Common myeloid progenitor, CD34-positive (primary cell): ENCODE data around the gene MTERF4.

Experiments used
- CTCF ChIA-PET: fragments of 350-600 bp; sonication (Branson Sonifier 250); formaldehyde crosslinking; loops from one replicate; lab custom pipeline; 2021; ENCODE audit warnings: antibody characterized with exemption; lab: Charles Lee
- POLR2A ChIA-PET: fragments of 350-600 bp; sonication (Branson Sonifier 250); formaldehyde crosslinking; loops from one replicate; lab custom pipeline; 2021; ENCODE audit warnings: antibody characterized with exemption; lab: Charles Lee
- DNase-seq, 3 donors: peaks; one replicate each; pipeline versions ENCODE4 v3.0.0 to v3.0.0-alpha.2; 2013
- H3K27ac ChIP-seq, 2 experiments: 1 replicate in 1 of 2; 2 replicates in 1 of 2; pipeline ENCODE4 v1.7.0; 2013; ENCODE audit warnings: inconsistent platforms in 2 of 2, low read length in 2 of 2, mild to moderate bottlenecking in 2 of 2, low read depth in 1 of 2, moderate library complexity in 1 of 2; ENCODE audit not compliant: severe bottlenecking in 2 of 2, insufficient read depth in 1 of 2, poor library complexity in 1 of 2
- H3K27me3 ChIP-seq, 5 experiments: replicated peaks in 2 of 5; 1 replicate in 3 of 5; 2 replicates in 2 of 5; pipeline versions ENCODE4 v1.6.1 to v1.7.0; 2013; ENCODE audit warnings: low read length in 4 of 5, mild to moderate bottlenecking in 2 of 5, moderate library complexity in 2 of 5, inconsistent platforms in 1 of 5; ENCODE audit not compliant: insufficient read depth in 5 of 5, control insufficient read depth in 4 of 5
- H3K36me3 ChIP-seq, 4 experiments: 1 replicate in 2 of 4; 2 replicates in 2 of 4; pipeline versions ENCODE4 v1.6.1 to v1.7.0; 2013; ENCODE audit warnings: low read length in 3 of 4, control low read depth in 1 of 4, mild to moderate bottlenecking in 1 of 4; ENCODE audit not compliant: control insufficient read depth in 4 of 4, insufficient read depth in 4 of 4
- H3K4me1 ChIP-seq, 4 experiments: 1 replicate in 3 of 4; 2 replicates in 1 of 4; pipeline versions ENCODE4 v1.6.1 to v1.7.1; 2013; ENCODE audit warnings: low read length in 3 of 4, mild to moderate bottlenecking in 3 of 4, control low read depth in 1 of 4, inconsistent platforms in 1 of 4, moderate library complexity in 1 of 4; ENCODE audit not compliant: control insufficient read depth in 4 of 4, insufficient read depth in 4 of 4; ENCODE audit errors: control extremely low read depth in 1 of 4
- H3K4me3 ChIP-seq, 7 experiments: 1 replicate in 4 of 7; 2 replicates in 3 of 7; pipeline versions ENCODE4 v1.5.1 to v1.7.0; 2013; ENCODE audit warnings: mild to moderate bottlenecking in 7 of 7, low read length in 6 of 7, moderate library complexity in 6 of 7, inconsistent platforms in 2 of 7, low read depth in 2 of 7, control low read depth in 1 of 7; ENCODE audit not compliant: insufficient read depth in 4 of 7, control insufficient read depth in 1 of 7; ENCODE audit errors: extremely low read depth in 1 of 7
- H3K9me3 ChIP-seq, 5 experiments: 1 replicate in 4 of 5; 2 replicates in 1 of 5; pipeline versions ENCODE4 v1.6.1 to v1.7.1; 2013; ENCODE audit warnings: low read length in 4 of 5, mild to moderate bottlenecking in 2 of 5, inconsistent platforms in 1 of 5, low read depth in 1 of 5, moderate library complexity in 1 of 5; ENCODE audit not compliant: control insufficient read depth in 4 of 5, insufficient read depth in 2 of 5; ENCODE audit errors: control extremely low read depth in 1 of 5
- WGBS: methylation state at CpG from one replicate; pipeline ENCODE4 v1.1.5; 2013; ENCODE audit not compliant: insufficient coverage; 5-methylcytosine and 5-hydroxymethylcytosine counted together

MTERF4 gene

DNA sequence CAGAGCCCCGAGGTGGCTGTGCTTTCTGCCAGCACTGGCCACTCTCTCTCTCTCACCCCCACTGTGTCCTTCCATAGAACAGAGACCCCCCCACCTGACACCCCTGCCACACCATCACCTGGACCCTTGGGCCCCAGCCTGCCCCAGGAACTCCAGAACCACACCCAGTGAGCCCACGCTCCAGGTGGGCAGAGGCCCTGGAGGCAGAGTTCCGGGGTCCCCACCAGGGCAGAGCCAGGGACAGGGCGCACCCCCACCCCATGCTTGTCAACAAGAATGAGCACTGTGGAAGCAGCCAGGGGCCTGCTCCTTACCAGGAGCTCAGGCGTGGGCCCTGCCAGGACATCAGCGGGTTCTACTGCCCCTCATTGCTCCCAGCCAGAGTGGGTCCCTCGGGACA, 32.6 kb upstream of the MTERF4 start:
- Histone ChIP-seq H3K36me3 (peaks cover 6 to 76% (median 30%) of the 10 kb centered on the region in 4 experiments), H3K9me3 (no peaks in the 10 kb centered on the region), H3K27me3 (no peaks in the 10 kb centered on the region), H3K4me3 (no peak overlapping the region), H3K27ac (no peak overlapping the region), H3K4me1 (no peaks in the 10 kb centered on the region)
- ChIA-PET CTCF (no interaction called here), POLR2A (interaction anchor here (0.6 kb wide), 1 partner anchor 11 kb away, joined by 3 read pairs; no protein-coding TSS in a partner anchor)
- no peak for DNase-seq
- WGBS: 98% methylated on average over 6 of the region's 7 CpGs

DNA sequence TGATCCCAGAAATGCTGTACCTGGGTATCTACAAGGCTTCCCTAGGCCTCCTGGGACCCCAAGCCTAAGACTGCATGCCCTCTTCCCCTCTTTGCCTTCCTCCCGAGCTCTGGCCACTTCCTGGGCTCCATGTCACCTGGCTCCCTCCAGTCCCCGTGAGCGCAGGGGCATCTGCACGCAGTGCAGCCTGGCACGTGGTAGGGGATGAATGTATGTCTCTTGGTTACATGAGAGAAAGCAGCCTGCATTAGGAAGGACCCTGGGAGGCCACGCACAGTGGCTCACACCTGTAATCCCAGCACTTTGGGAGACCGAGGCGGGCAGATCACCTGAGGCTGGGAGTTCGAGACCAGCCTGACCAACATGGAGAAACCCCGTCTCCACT, 31.3 kb upstream of the MTERF4 start:
- CTCF ChIA-PET: no interaction called here
- no peak overlapping the region for H3K27ac ChIP-seq
- H3K36me3 ChIP-seq: peaks cover 6 to 70% (median 26%) of the 10 kb centered on the region in 4 experiments
- no peak for DNase-seq
- no peak overlapping the region for H3K4me3 ChIP-seq
- POLR2A ChIA-PET: interaction anchor here (1.2 kb wide), 1 partner anchor 10 kb away, joined by 3 read pairs; no protein-coding TSS in a partner anchor
- H3K27me3 ChIP-seq: no peaks in the 10 kb centered on the region
- no peaks in the 10 kb centered on the region for H3K4me1 ChIP-seq
- H3K9me3 ChIP-seq: no peaks in the 10 kb centered on the region
- 97% methylated on average over 5 of the region's 10 CpGs for WGBS

DNA sequence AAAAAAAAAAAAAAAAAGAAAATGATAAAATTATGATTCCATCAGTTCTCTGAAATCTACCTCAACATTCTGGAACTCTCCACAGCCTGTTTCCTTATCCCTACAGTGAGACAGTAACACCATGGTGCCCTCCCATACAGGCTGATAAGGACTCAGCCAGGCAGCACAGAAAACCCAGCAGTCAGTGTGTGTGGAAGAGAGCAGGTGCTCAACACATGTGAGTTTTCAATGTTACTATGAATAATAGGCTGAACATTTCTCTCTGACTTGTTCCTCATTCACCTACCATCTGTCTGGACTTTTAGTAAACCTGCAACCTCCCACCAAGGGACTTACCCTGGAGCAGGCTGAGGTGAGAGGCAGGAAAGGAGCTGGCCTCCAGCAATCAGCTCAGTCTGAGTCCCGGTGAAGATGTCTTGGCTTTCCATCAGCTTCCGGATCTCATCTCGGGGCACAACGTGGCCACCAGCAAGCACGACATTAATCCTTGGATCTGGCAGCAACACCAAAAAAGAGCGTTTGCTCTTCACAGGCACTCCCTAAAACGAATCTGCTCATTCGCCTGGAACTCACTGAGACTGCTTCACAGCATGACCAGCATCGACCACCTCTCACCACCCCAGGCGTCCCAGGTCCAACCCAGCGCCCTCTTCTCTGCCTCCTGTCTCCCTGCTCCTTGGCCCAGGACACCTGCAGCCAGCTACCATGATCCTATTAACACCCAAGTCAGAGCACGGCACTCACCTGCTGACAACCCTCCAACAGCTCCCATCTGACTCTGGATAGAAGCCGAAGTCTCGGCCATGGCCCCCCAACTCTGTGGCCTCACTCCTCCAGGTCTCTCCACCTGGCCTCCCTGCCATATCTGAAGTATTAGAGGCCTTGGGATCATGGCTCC, 30.7 kb upstream of the MTERF4 start:
- no peaks in the 10 kb centered on the region for H3K9me3 ChIP-seq
- no peak for DNase-seq
- no peak overlapping the region for H3K27ac ChIP-seq
- peaks cover 2 to 64% (median 25%) of the 10 kb centered on the region in 4 experiments for H3K36me3 ChIP-seq
- H3K27me3 ChIP-seq: no peaks in the 10 kb centered on the region
- 92% methylated on average over 12 of the region's 14 CpGs for WGBS
- no peak overlapping the region for H3K4me3 ChIP-seq
- ChIA-PET CTCF (no interaction called here), POLR2A (interaction anchor here (1.2 kb wide), 1 partner anchor 9 kb away, joined by 3 read pairs; no protein-coding TSS in a partner anchor)
- H3K4me1 ChIP-seq: no peaks in the 10 kb centered on the region

DNA sequence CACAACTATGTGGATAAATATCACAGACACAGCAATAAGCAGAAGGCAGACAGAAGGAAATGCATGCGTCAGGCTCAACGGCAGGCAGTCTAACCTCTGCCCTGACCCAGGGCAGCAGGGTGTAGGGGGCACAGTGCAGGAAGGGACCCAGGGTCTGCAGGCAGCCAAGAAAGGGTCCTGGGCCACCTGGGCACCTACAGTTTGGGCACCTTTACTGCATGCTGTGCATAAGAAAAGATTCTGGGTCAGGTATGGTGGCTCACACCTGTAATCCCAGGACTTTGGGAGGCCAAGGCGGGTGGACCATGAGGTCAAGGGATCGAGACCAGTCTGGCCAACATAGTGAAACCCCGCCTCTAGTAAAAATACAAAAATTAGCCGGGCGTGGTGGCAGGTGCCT, 29.4 kb upstream of the MTERF4 start:
- no peak for DNase-seq
- Histone ChIP-seq H3K4me1 (no peaks in the 10 kb centered on the region), H3K27me3 (no peaks in the 10 kb centered on the region), H3K27ac (no peak overlapping the region), H3K9me3 (no peaks in the 10 kb centered on the region), H3K36me3 (peaks cover 0 to 59% (median 23%) of the 10 kb centered on the region in 4 experiments), H3K4me3 (no peak overlapping the region)
- ChIA-PET POLR2A (no interaction called here), CTCF (no interaction called here)
- WGBS: 99% methylated on average over 7 of the region's 7 CpGs

DNA sequence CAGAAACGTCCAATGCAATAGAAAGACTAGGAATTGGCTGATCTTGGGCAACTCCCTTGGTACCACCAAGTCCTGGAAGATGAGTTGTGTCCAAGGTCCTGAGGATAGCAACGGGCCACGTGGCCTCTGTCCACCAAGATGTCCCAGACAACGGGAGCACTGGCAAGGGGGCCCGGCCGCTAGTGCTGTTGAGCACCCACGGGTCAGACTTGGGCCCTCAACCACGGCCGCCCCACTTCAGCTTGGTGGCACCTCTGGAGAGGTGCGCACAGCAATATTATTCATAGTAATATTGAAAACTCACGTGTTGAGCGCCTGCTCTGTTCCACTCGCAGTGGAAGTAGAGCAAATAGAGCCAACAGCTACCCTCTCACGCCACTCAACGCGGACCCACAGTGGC, 28.2 kb upstream of the MTERF4 start:
- CTCF ChIA-PET: interaction anchor here (0.9 kb wide), 1 partner anchor 216 kb away, joined by 3 read pairs; no protein-coding TSS in a partner anchor
- H3K4me1 ChIP-seq: no peaks in the 10 kb centered on the region
- H3K27me3 ChIP-seq: no peaks in the 10 kb centered on the region
- no peak overlapping the region for H3K4me3 ChIP-seq
- POLR2A ChIA-PET: no interaction called here
- DNase-seq: no peak
- WGBS: 93% methylated on average over 12 of the region's 16 CpGs
- H3K27ac ChIP-seq: no peak overlapping the region
- peaks cover 0 to 57% (median 24%) of the 10 kb centered on the region in 4 experiments for H3K36me3 ChIP-seq
- no peaks in the 10 kb centered on the region for H3K9me3 ChIP-seq

DNA sequence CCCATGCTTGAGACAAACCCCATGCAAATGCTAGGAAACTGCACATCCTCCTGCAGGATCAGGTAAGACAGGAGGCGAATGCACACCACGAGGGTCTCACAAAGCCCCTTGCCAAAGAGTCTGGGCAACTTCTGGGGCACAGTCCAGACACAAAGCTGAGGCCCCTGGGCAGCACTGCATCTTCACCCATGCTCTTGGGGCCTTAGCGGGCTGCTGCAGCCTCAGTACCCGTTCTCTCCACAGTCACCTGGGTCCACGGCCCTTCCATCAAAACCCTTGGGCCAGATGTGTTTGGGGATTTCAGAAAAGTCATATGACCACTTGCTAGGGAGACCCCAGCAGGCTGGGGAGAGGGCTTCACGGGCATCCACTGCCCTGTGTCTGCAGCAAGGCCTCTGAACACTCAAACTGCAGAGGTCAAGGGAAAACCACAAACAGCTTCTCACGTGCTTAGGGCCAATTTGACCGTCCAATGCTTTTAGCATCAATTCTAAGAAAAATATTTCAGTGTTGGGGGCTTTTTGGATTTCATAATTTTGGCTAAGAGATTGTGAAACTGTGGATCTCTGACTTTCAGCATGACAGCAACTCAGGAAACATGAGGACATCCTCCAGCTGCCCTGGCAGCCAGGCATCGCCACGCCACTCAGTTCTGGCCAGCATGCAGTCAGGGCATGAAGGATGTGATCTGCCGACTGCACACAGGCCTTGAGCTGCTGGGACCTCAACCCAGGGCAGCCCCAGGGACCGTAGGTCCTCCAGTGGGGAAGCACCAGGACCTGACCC, 27.2 kb upstream of the MTERF4 start:
- peaks cover 0 to 51% (median 22%) of the 10 kb centered on the region in 4 experiments for H3K36me3 ChIP-seq
- no peaks in the 10 kb centered on the region for H3K27me3 ChIP-seq
- POLR2A ChIA-PET: no interaction called here
- WGBS: 100% methylated on average over 7 of the region's 12 CpGs
- H3K9me3 ChIP-seq: no peaks in the 10 kb centered on the region
- CTCF ChIA-PET: interaction anchor here (0.9 kb wide), 1 partner anchor 215 kb away, joined by 3 read pairs; no protein-coding TSS in a partner anchor
- DNase-seq: no peak
- H3K4me1 ChIP-seq: no peaks in the 10 kb centered on the region
- H3K4me3 ChIP-seq: no peak overlapping the region
- H3K27ac ChIP-seq: no peak overlapping the region
